ENCODE data around the gene CTSE. TPM values are rescaled to one million over a fixed set of nuclear protein-coding genes. Genes with fewer than 3 reads are reported as not detected.
A peak's percentile ranks its signal among the peaks of the same experiment; 100 is the strongest.

Gene CTSE
- polyA plus RNA-seq, 2 of the 4 experiments (the other 2 are of a cell fraction) = not detected

DNA sequence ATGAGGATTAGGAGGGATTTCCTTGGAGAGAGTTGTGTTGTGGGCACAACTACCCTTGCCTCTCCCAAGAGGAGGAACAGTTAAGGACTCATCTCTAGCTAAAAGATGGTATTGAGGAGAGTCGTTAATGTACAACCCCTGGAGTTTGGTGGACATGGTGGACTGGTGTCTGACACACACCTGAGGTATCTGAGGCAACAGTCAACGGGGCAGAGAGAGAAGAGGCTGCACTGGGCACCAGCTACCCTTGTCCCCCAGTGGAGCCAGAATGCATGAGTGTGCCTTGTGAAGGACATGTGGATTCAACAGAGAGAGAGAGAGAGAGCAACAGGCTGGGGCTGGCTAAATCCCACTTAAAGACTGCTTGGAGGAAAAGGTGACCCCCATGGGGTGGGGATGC, 33.5 kb downstream of the CTSE start:
- H3K27ac ChIP-seq = no peak overlapping the region
- FAIRE-seq = no peak
- DNase-seq (ENCODE audit: low read depth in 1 of 2, low spot score in 1 of 2) = no peak
- H3K4me3 ChIP-seq = no peak overlapping the region
- no peak overlapping the region for H3K4me2 ChIP-seq
- CTCF ChIA-PET = interaction anchor here (0.6 to 7.0 kb wide), 7 partner anchors 9 to 198 kb away, joined by 3 to 60 read pairs (median 3); no protein-coding TSS in a partner anchor
- TF ChIP-seq NR3C1 (IDR thresholded peaks at IDR 0.05) (no peak), CBX8 (IDR thresholded peaks at IDR 0.05) (no peak), SREBF2 (IDR thresholded peaks at IDR 0.05) (no peak)
- TF ChIP-seq, protein P1, sequence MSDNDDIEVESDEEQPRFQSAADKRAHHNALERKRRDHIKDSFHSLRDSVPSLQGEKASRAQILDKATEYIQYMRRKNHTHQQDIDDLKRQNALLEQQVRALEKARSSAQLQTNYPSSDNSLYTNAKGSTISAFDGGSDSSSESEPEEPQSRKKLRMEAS (IDR thresholded peaks at IDR 0.05) = no peak
- no peak for ATAC-seq
- H3K9me3 ChIP-seq = no peaks in the 10 kb centered on the region
- WGBS (ENCODE audit: missing lambda C conversion rate) = 35% methylated on average over 2 of the region's 2 CpGs
- H3K4me1 ChIP-seq = no peaks in the 10 kb centered on the region
- POLR2A ChIA-PET = no interaction called here

DNA sequence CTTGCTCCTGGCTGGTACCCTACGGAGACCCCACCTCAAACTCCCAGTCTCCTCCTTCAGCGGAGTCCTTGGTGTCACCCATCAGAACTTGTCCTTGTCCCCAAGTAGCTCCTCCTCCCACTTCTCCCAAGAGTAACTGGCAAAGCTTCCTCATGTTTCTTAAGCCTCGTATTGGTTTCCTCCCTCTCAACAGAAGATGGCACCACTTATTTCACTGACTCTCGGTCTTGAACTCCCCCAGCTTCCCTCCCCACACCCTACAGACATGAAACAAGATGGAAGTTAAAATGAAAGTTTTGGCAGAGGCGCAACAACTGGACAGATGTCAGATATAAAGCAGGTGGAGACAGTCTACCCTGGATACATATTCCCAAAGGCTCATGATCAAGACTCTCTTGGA, 33.9 kb downstream of the CTSE start:
- Histone ChIP-seq H3K4me1 (no peaks in the 10 kb centered on the region), H3K9me3 (no peaks in the 10 kb centered on the region), H3K4me3 (no peak overlapping the region), H3K4me2 (no peak overlapping the region), H3K27ac (no peak overlapping the region)
- ChIA-PET POLR2A (no interaction called here), CTCF (interaction anchor here (0.6 to 7.0 kb wide), 7 partner anchors 10 to 197 kb away, joined by 3 to 60 read pairs (median 3); no protein-coding TSS in a partner anchor)
- FAIRE-seq (no peak), ATAC-seq (no peak), DNase-seq (ENCODE audit: low read depth in 1 of 2, low spot score in 1 of 2) (no peak)
- WGBS (ENCODE audit: missing lambda C conversion rate) = 36% methylated on average over 5 of the region's 5 CpGs
- TF ChIP-seq ZC3H11A (IDR thresholded peaks at IDR 0.05) (no peak), CEBPB (IDR thresholded peaks at IDR 0.05) (no peak), RFX5 (IDR thresholded peaks at IDR 0.05) (no peak), PHF8 (IDR thresholded peaks at IDR 0.05; ENCODE audit: borderline replicate concordance, low read depth) (no peak), SMC3 (IDR thresholded peaks at IDR 0.05) (no peak), ATOH8 (CRISPR knock-in tag; IDR thresholded peaks at IDR 0.05; ENCODE audit: low read depth) (no peak), ZNF302 (CRISPR knock-in tag; IDR thresholded peaks at IDR 0.05) (no peak), JUN (IDR thresholded peaks at IDR 0.05) (no peak)
- TF ChIP-seq, protein P2, sequence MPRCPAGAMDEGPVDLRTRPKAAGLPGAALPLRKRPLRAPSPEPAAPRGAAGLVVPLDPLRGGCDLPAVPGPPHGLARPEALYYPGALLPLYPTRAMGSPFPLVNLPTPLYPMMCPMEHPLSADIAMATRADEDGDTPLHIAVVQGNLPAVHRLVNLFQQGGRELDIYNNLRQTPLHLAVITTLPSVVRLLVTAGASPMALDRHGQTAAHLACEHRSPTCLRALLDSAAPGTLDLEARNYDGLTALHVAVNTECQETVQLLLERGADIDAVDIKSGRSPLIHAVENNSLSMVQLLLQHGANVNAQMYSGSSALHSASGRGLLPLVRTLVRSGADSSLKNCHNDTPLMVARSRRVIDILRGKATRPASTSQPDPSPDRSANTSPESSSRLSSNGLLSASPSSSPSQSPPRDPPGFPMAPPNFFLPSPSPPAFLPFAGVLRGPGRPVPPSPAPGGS (IDR thresholded peaks at IDR 0.05) = no peak
- TF ChIP-seq, protein P1 (IDR thresholded peaks at IDR 0.05) = no peak

GRCh38 chr1:205988585-205988995, 35.1 kb downstream of the CTSE start:
- peak in 1 of 2 experiments; percentile 46; a peak in 3 of 6 replicates for ATAC-seq
- no peaks in the 10 kb centered on the region for H3K9me3 ChIP-seq
- DNase-seq (ENCODE audit: low read depth in 1 of 2, low spot score in 1 of 2) = no peak
- H3K27ac ChIP-seq = no peak overlapping the region
- no peak overlapping the region for H3K4me3 ChIP-seq
- TF ChIP-seq CBX8 (IDR thresholded peaks at IDR 0.05) = no peak
- TF ChIP-seq EP300 (IDR thresholded peaks at IDR 0.05) = no peak
- TF ChIP-seq RNF2 (IDR thresholded peaks at IDR 0.05; ENCODE audit: borderline replicate concordance, low read depth) = no peak
- TF ChIP-seq ESRRA (IDR thresholded peaks at IDR 0.05; ENCODE audit: borderline replicate concordance, low read length) = no peak
- TF ChIP-seq NFE2L2 (conservative IDR thresholded peaks at IDR 0.05; ENCODE audit: low read length) = no peak
- no peak for FAIRE-seq
- WGBS (ENCODE audit: missing lambda C conversion rate) = 80% methylated on average over 8 of the region's 12 CpGs
- POLR2A ChIA-PET = no interaction called here
- peaks cover 4% of the 10 kb centered on the region; the same call in 1 of the 3 replicates for H3K4me1 ChIP-seq
- H3K4me2 ChIP-seq = no peak overlapping the region
- CTCF ChIA-PET = interaction anchor here (0.8 to 13.5 kb wide), 4 partner anchors 11 to 196 kb away, joined by 3 to 371 read pairs (median 25); no protein-coding TSS in a partner anchor

- 28% methylated on average over 2 of the region's 2 CpGs for whole genome bisulfite sequencing (ENCODE audit: missing lambda C conversion rate)
- no peak for FAIRE-seq
- no peaks in the 10 kb centered on the region for H3K9me3 ChIP-seq
- H3K4me3 ChIP-seq = no peak overlapping the region
- no peak overlapping the region for H3K4me2 ChIP-seq
- ChIA-PET CTCF (interaction anchor here (1.0 to 13.5 kb wide), 8 partner anchors 9 to 396 kb away, joined by 3 to 822 read pairs (median 44); no protein-coding TSS in a partner anchor), POLR2A (no interaction called here)
- no peak for TF ChIP-seq JUN (IDR thresholded peaks at IDR 0.05)
- no peak for TF ChIP-seq FOXS1 (CRISPR knock-in tag; IDR thresholded peaks at IDR 0.05)
- DNase-seq (ENCODE audit: low read depth in 1 of 2, low spot score in 1 of 2) = no peak
- H3K4me1 ChIP-seq = peaks cover 4% of the 10 kb centered on the region; the same call in 1 of the 3 replicates
- no peak for ATAC-seq
- H3K27ac ChIP-seq = no peak overlapping the region
Measured at GRCh38 chr1:205986861-205987260, 36.8 kb downstream of the CTSE start.
